ENCODE measurements around the gene GLYAT.

DNA sequence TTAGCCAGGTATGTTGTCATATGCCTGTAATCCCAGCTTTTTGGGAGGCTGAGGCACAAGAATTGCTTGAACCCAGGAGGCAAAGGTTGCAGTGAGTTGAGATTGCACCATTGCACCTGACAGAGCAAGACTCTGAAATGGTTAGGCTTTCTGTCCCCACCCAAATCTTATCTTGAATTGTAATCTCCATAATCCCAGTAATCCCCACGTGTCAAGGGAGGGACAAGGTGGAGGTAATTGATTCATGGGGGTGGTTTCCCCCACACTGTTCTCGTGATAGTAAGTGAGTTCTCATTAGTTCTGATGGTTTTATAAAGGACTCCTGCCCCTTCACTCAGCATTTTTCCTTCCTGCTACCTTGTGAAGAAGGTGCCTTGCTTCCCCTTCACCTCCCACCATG lies 37.6 kb upstream of the GLYAT start:
- TF ChIP-seq, protein P1, sequence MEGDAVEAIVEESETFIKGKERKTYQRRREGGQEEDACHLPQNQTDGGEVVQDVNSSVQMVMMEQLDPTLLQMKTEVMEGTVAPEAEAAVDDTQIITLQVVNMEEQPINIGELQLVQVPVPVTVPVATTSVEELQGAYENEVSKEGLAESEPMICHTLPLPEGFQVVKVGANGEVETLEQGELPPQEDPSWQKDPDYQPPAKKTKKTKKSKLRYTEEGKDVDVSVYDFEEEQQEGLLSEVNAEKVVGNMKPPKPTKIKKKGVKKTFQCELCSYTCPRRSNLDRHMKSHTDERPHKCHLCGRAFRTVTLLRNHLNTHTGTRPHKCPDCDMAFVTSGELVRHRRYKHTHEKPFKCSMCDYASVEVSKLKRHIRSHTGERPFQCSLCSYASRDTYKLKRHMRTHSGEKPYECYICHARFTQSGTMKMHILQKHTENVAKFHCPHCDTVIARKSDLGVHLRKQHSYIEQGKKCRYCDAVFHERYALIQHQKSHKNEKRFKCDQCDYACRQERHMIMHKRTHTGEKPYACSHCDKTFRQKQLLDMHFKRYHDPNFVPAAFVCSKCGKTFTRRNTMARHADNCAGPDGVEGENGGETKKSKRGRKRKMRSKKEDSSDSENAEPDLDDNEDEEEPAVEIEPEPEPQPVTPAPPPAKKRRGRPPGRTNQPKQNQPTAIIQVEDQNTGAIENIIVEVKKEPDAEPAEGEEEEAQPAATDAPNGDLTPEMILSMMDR (conservative IDR thresholded peaks at IDR 0.05 in 1 of 2, IDR thresholded peaks at IDR 0.05 in 1 of 2; ENCODE audit: low read depth in 1 of 2, low read length in 2 of 2) = no peak
- no peak for TF ChIP-seq EZH2 (IDR thresholded peaks at IDR 0.05; ENCODE audit: low read length, missing control alignments)
